K562 (cell line): ENCODE data around the gene STX12.

Experiments used
- CBX3 ChIP-seq, 2 experiments: IDR thresholded peaks; 1 replicate in 1 of 2; 2 replicates in 1 of 2; pipeline ENCODE4 v1.6.1; 2012; ENCODE audit warnings: inconsistent platforms in 2 of 2, low read length in 2 of 2, borderline replicate concordance in 1 of 2, control low read depth in 1 of 2
- CHD2 ChIP-seq: IDR thresholded peaks from 2 replicates; pipeline ENCODE4 v1.6.1; 2011; ENCODE audit warnings: low read depth, low read length
- CTCF ChIP-seq, 3 experiments: IDR thresholded peaks in 2 of 3; conservative IDR thresholded peaks in 1 of 3; 2 replicates each; pipeline ENCODE4 v1.5.1; 2011 to 2012; ENCODE audit warnings: low read length in 3 of 3, mild to moderate bottlenecking in 3 of 3, control low read depth in 2 of 3, improper control_type of control experiment in 1 of 3, inconsistent platforms in 1 of 3, low read depth in 1 of 3, mixed read lengths in 1 of 3, moderate library complexity in 1 of 3; ENCODE audit not compliant: insufficient read depth in 2 of 3
- ETV5 ChIP-seq: sonication (generic); formaldehyde crosslinking; IDR thresholded peaks from 2 replicates; pipeline ENCODE4 v1.4.0; 2020; ENCODE audit warnings: low read depth, mild to moderate bottlenecking, missing genetic modification reagents
- JUN ChIP-seq, 2 experiments: sonication (generic) in 1 of 2; formaldehyde crosslinking in 1 of 2; IDR thresholded peaks; 2 replicates each; pipeline versions ENCODE4 v1.6.1 to v1.8.0; 2012 to 2022; ENCODE audit warnings: borderline replicate concordance in 2 of 2, mild to moderate bottlenecking in 2 of 2, improper control_type of control experiment in 1 of 2, low read depth in 1 of 2, low read length in 1 of 2, missing genetic modification reagents in 1 of 2
- KAT7 ChIP-seq: sonication (generic); formaldehyde crosslinking; IDR thresholded peaks from 2 replicates; pipeline ENCODE4 v1.8.0; 2022; ENCODE audit warnings: missing genetic modification reagents, mild to moderate bottlenecking, borderline replicate concordance
- MAZ ChIP-seq, 2 experiments: fragments of 450-650 bp in 1 of 2; sonication (generic) in 1 of 2; formaldehyde crosslinking; IDR thresholded peaks in 1 of 2; conservative IDR thresholded peaks in 1 of 2; 2 replicates each; pipeline versions ENCODE4 v1.4.0 to v1.5.0; 2020; ENCODE audit warnings: mild to moderate bottlenecking in 1 of 2, missing genetic modification reagents in 1 of 2
- RAD21 ChIP-seq, 2 experiments: fragments of 250-450 bp in 1 of 2; fragments of 450-650 bp in 1 of 2; sonication (Bioruptor Pico) in 1 of 2; formaldehyde crosslinking in 1 of 2; IDR thresholded peaks in 1 of 2; conservative IDR thresholded peaks in 1 of 2; 2 replicates each; pipeline versions ENCODE4 v1.4.0 to v1.8.0; 2020 to 2022; ENCODE audit warnings: mild to moderate bottlenecking in 2 of 2, moderate library complexity in 1 of 2
- RBM34 ChIP-seq: fragments of 200-400 bp; formaldehyde crosslinking; IDR thresholded peaks from 2 replicates; pipeline ENCODE4 v1.6.1; 2018; ENCODE audit warnings: low read length, borderline replicate concordance; ENCODE audit not compliant: insufficient read depth
- TBP ChIP-seq: optimal IDR thresholded peaks from 2 replicates; pipeline ENCODE3; 2011; ENCODE audit warnings: low read depth, low read length, improper control_type of control experiment
- TEAD2 ChIP-seq: fragments of 450-650 bp; IDR thresholded peaks from 2 replicates; pipeline ENCODE4 v1.6.1; 2016; ENCODE audit warnings: missing genetic modification characterization, control low read depth, missing compliant biosample characterization
- ZBTB7A ChIP-seq: IDR thresholded peaks from 2 replicates; pipeline ENCODE4 v1.6.1; 2011; ENCODE audit warnings: low read depth, mild to moderate bottlenecking, low read length, moderate library complexity, borderline replicate concordance; ENCODE audit not compliant: control insufficient read depth
- ZNF398 ChIP-seq: fragments of 250-450 bp; sonication (Bioruptor Pico); IDR thresholded peaks from 2 replicates; pipeline ENCODE4 v1.8.0; 2021; ENCODE audit warnings: moderate library complexity, mild to moderate bottlenecking, inconsistent platforms
- ZNF766 ChIP-seq: fragments of 200-800 bp; sonication (Bioruptor generic); conservative IDR thresholded peaks from 2 replicates; pipeline ENCODE4 v1.6.1; 2016; ENCODE audit warnings: missing genetic modification characterization, missing compliant biosample characterization

- TF ChIP-seq RBM34 (no peak), KAT7 (no peak), ZBTB7A (no peak), TBP (no peak), MAZ (CRISPR knock-in tag; conservative IDR thresholded peaks at IDR 0.05 in 1 of 2, IDR thresholded peaks at IDR 0.05 in 1 of 2) (no peak), ZNF766 (CRISPR knock-in tag) (no peak), CHD2 (no peak), CTCF (IDR thresholded peaks at IDR 0.05 in 2 of 3, conservative IDR thresholded peaks at IDR 0.05 in 1 of 3; ENCODE audit: insufficient read depth in 2 of 3, low read depth in 1 of 3, low read length in 3 of 3) (0 out of 6 replicates have a peak, but pooled peaks of 1 of the 3 experiments have one; percentile 22), ETV5 (CRISPR knock-in tag) (no peak), CBX3 (IDR thresholded peaks at IDR 0.05; ENCODE audit: borderline replicate concordance in 1 of 2, low read length in 2 of 2) (no peak), JUN (IDR thresholded peaks at IDR 0.05; ENCODE audit: borderline replicate concordance, low read depth, low read length) (no peak), JUN (CRISPR knock-in tag; IDR thresholded peaks at IDR 0.05; ENCODE audit: borderline replicate concordance) (no peak), RAD21 (CRISPR knock-in tag; conservative IDR thresholded peaks at IDR 0.05 in 1 of 2, IDR thresholded peaks at IDR 0.05 in 1 of 2) (no peak), TEAD2 (tag) (no peak), ZNF398 (CRISPR knock-in tag) (no peak)
These were observed 28.5 kb upstream of the STX12 start for GRCh38 chr1:27744556-27744955.
